ENCODE data around the gene GALNT7. TPM values are rescaled to one million over a fixed set of nuclear protein-coding genes. Genes with fewer than 3 reads are reported as not detected.

The GALNT7 gene
- total and polyA plus RNA-seq, 10 of the 15 experiments (the other 5 are each of a cell fraction or from before 2014, with no cell fraction given), result 14.2 to 33.2 (median 28.9) TPM

DNA sequence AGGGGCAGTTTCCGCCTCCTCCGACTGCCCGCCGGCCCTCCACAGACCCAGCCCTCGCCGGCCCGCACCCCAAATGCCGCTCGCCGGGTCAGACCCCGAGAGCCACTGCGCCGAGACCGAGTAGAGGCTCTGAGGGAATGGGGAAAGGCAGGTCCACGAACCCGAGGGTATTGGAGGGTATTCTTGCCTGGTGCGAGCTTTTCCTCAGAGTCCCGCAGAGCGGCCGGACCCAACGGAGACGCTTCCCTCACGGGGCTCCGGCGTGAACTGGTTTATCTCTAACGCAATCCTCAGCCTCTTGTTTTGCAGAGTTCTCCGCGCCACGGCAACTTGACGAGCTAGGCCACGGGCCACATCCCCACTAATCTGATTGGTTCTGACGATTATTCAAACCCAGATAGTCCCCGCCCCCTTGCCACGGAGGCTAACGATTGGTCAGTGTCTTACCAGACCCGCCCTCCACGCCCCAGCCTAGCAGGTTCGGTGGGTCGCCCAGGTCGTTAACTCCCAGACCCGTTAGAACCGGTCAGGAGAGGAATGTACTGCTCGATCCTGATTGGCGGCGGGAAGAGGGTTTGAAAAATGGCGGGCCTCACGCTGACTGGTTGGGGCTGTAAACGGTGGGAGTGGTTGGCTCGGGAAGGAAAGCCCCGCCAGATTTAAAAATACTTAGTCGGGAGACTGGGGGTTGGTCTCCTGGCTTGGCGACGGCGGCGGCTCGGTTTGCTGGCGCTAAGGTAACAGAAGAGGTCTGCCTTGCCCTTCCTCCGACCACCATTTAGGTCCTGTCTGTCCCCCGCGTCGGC lies 165.7 kb downstream of the GALNT7 start, which contains the start of gene HMGB2 (continued):
- TF ChIP-seq, protein P1, sequence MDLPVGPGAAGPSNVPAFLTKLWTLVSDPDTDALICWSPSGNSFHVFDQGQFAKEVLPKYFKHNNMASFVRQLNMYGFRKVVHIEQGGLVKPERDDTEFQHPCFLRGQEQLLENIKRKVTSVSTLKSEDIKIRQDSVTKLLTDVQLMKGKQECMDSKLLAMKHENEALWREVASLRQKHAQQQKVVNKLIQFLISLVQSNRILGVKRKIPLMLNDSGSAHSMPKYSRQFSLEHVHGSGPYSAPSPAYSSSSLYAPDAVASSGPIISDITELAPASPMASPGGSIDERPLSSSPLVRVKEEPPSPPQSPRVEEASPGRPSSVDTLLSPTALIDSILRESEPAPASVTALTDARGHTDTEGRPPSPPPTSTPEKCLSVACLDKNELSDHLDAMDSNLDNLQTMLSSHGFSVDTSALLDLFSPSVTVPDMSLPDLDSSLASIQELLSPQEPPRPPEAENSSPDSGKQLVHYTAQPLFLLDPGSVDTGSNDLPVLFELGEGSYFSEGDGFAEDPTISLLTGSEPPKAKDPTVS (IDR thresholded peaks at IDR 0.05; ENCODE audit: low read depth, low read length), result no peak
- TF ChIP-seq POU2F2 (IDR thresholded peaks at IDR 0.05; ENCODE audit: borderline replicate concordance, low read depth, low read length) (peak; percentile 95), YBX1 (IDR thresholded peaks at IDR 0.05) (no peak), NBN (IDR thresholded peaks at IDR 0.05) (peak; percentile 67), ETV6 (conservative IDR thresholded peaks at IDR 0.05 in 1 of 2, IDR thresholded peaks at IDR 0.05 in 1 of 2; ENCODE audit: borderline replicate concordance in 1 of 2, low read depth in 1 of 2) (no peak), NFIC (IDR thresholded peaks at IDR 0.05; ENCODE audit: low read depth, low read length) (no peak), EGR1 (IDR thresholded peaks at IDR 0.05; ENCODE audit: borderline replicate concordance in 1 of 2, low read depth in 2 of 2, low read length in 2 of 2) (0 out of 3 replicates have a peak, but pooled peaks of 1 of the 2 experiments have one; percentile 34), PAX8 (IDR thresholded peaks at IDR 0.05) (no peak), SIX5 (IDR thresholded peaks at IDR 0.05; ENCODE audit: low read depth, low read length, severe bottlenecking) (no peak), JUNB (IDR thresholded peaks at IDR 0.05) (no peak), MYB (IDR thresholded peaks at IDR 0.05; ENCODE audit: borderline replicate concordance, low read depth, low read length) (peak; percentile 17; the same call in 1 of the 2 replicates), BACH1 (IDR thresholded peaks at IDR 0.05; ENCODE audit: borderline replicate concordance) (peak; percentile 71), SMARCA5 (IDR thresholded peaks at IDR 0.05) (peak; percentile 72), ZNF217 (IDR thresholded peaks at IDR 0.05) (no peak), ZBED1 (IDR thresholded peaks at IDR 0.05; ENCODE audit: borderline replicate concordance) (peak; percentile 58; the same call in 1 of the 2 replicates), SMAD1 (IDR thresholded peaks at IDR 0.05; ENCODE audit: low read depth, partially characterized antibody) (peak; percentile 91), POLR2AphosphoS2 (IDR thresholded peaks at IDR 0.05; ENCODE audit: low read depth, low read length) (peak; percentile 85; the same call in 1 of the 2 replicates), PAX5 (IDR thresholded peaks at IDR 0.05; ENCODE audit: borderline replicate concordance, low read depth, low read length) (no peak), FOS (IDR thresholded peaks at IDR 0.05; ENCODE audit: borderline replicate concordance, extremely low read depth, insufficient read length) (peak; percentile 64), ZNF274 (IDR thresholded peaks at IDR 0.05; ENCODE audit: insufficient read depth, insufficient read length) (no peak), CHD1 (IDR thresholded peaks at IDR 0.05; ENCODE audit: low read depth, low read length) (peak; percentile 68; the same call in 1 of the 2 replicates), CBX3 (IDR thresholded peaks at IDR 0.05; ENCODE audit: borderline replicate concordance, low read depth) (no peak), BCL11A (IDR thresholded peaks at IDR 0.05; ENCODE audit: low read depth, low read length) (no peak), STAT1 (conservative IDR thresholded peaks at IDR 0.05) (peak; percentile 80; the same call in 1 of the 2 replicates), RBBP5 (conservative IDR thresholded peaks at IDR 0.05) (no peak), CBFB (IDR thresholded peaks at IDR 0.05; ENCODE audit: low read depth) (peak; percentile 60; the same call in 1 of the 2 replicates), DPF2 (IDR thresholded peaks at IDR 0.05) (peak; percentile 38; the same call in 1 of the 2 replicates)
- TF ChIP-seq, protein P2, sequence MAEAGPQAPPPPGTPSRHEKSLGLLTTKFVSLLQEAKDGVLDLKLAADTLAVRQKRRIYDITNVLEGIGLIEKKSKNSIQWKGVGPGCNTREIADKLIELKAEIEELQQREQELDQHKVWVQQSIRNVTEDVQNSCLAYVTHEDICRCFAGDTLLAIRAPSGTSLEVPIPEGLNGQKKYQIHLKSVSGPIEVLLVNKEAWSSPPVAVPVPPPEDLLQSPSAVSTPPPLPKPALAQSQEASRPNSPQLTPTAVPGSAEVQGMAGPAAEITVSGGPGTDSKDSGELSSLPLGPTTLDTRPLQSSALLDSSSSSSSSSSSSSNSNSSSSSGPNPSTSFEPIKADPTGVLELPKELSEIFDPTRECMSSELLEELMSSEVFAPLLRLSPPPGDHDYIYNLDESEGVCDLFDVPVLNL (IDR thresholded peaks at IDR 0.05; ENCODE audit: low read depth, low read length), result peak; percentile 98
- TF ChIP-seq, protein P3, sequence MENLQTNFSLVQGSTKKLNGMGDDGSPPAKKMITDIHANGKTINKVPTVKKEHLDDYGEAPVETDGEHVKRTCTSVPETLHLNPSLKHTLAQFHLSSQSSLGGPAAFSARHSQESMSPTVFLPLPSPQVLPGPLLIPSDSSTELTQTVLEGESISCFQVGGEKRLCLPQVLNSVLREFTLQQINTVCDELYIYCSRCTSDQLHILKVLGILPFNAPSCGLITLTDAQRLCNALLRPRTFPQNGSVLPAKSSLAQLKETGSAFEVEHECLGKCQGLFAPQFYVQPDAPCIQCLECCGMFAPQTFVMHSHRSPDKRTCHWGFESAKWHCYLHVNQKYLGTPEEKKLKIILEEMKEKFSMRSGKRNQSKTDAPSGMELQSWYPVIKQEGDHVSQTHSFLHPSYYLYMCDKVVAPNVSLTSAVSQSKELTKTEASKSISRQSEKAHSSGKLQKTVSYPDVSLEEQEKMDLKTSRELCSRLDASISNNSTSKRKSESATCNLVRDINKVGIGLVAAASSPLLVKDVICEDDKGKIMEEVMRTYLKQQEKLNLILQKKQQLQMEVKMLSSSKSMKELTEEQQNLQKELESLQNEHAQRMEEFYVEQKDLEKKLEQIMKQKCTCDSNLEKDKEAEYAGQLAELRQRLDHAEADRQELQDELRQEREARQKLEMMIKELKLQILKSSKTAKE (IDR thresholded peaks at IDR 0.05; ENCODE audit: low read depth, poor library complexity, severe bottlenecking), result peak; percentile 62

Measured in GM12878 (cell line).